ENCODE data around the gene PRCP.
A peak's percentile ranks its signal among the peaks of the same experiment; 100 is the strongest.

The PRCP gene

GRCh38 chr11:82778776-82779175, 121.5 kb downstream of the PRCP start:
- no peak for DNase-seq (ENCODE audit: low spot score)

DNA sequence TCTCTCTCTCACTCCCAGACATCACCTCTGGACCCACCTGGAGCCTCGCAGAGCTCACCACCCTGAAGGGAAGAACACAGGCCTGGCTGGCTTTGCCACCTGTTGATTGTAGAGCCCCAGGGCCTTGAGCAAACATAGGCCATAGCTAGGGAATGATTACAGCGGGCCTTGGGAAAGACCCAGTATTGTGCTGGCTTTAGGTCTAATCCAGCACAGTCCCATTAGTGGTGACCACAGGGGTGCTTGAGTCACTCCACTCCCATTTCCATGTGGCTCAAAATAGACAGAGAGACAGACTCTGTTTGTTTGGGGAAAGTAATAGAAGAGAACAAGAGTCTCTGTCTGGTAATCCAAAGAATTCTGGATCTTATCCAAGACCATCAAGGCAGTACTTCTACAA, 123.9 kb downstream of the PRCP start:
- no peak for DNase-seq (ENCODE audit: low spot score)

GRCh38 chr11:82775736-82776346, 124.4 kb downstream of the PRCP start:
- peak; percentile 65 for DNase-seq (ENCODE audit: low spot score)

GRCh38 chr11:82775218-82775617, 125.0 kb downstream of the PRCP start:
- no peak for DNase-seq (ENCODE audit: low spot score)
